PC-3 (cell line): Measurements from ENCODE around the gene OPRD1. TPM values are rescaled to one million over a fixed set of nuclear protein-coding genes. Genes with fewer than 3 reads are reported as not detected.

Experiments
- ATAC-seq: fragments of 200-7000 bp; cut with Tn5 transposase; 2 replicates; pipeline ENCODE4 v1.9.1; 2020; ENCODE audit warnings: mild to moderate bottlenecking, moderate library complexity
- BruUV-seq: library from RNA; stranded (reverse); fragments of 400-500 nt; replicated peaks from 2 replicates; lab custom pipeline; 2021; lab: Mats Ljungman, UMichigan
- CTCF ChIA-PET: fragments of 300-600 bp; sonication (Branson Sonifier 250); formaldehyde crosslinking; loops from one replicate; lab custom pipeline; 2022; ENCODE audit warnings: antibody characterized with exemption; lab: Charles Lee
- POLR2A ChIA-PET: fragments of 300-600 bp; sonication (Branson Sonifier 250); formaldehyde crosslinking; loops from one replicate; lab custom pipeline; 2022; ENCODE audit warnings: antibody characterized with exemption; ENCODE audit not compliant: unreplicated experiment; lab: Charles Lee
- DNase-seq: peaks from one replicate; pipeline ENCODE4 v3.0.0-alpha.2; 2015
- H2AFZ ChIP-seq: fragments of 300-600 bp; sonication (generic); 2 replicates; pipeline ENCODE4 v1.6.0; 2016; ENCODE audit warnings: antibody characterized with exemption, low read length
- H3F3A ChIP-seq: fragments of 300-600 bp; sonication (generic); one replicate; pipeline ENCODE4 v1.6.0; 2017; ENCODE audit warnings: antibody characterized with exemption, low read length, control low read depth, mild to moderate bottlenecking; ENCODE audit not compliant: unreplicated experiment
- H3K27ac ChIP-seq: fragments of 300-600 bp; sonication (generic); 2 replicates; pipeline ENCODE4 v1.5.1; 2016; ENCODE audit warnings: mild to moderate bottlenecking, low read length
- H3K27me3 ChIP-seq: fragments of 300-600 bp; sonication (generic); 2 replicates; pipeline ENCODE4 v1.6.1; 2016; ENCODE audit warnings: low read length, mixed read lengths
- H3K36me3 ChIP-seq: fragments of 300-600 bp; sonication (generic); 2 replicates; pipeline ENCODE4 v1.6.1; 2016; ENCODE audit warnings: low read depth, mixed run types, low read length, mixed read lengths
- H3K4me1 ChIP-seq: fragments of 300-600 bp; sonication (generic); 2 replicates; pipeline ENCODE4 v1.5.1; 2016; ENCODE audit warnings: low read length; ENCODE audit not compliant: insufficient read depth
- H3K4me2 ChIP-seq: fragments of 300-600 bp; sonication (generic); 2 replicates; pipeline ENCODE4 v1.6.0; 2016; ENCODE audit warnings: low read length
- H3K4me3 ChIP-seq: fragments of 300-600 bp; sonication (generic); 2 replicates; pipeline ENCODE4 v1.5.1; 2016; ENCODE audit warnings: mild to moderate bottlenecking, low read length, mixed read lengths
- H3K79me2 ChIP-seq: fragments of 300-600 bp; sonication (generic); 2 replicates; pipeline ENCODE4 v1.6.1; 2017; ENCODE audit warnings: low read length, mixed read lengths
- H3K9ac ChIP-seq: fragments of 300-600 bp; sonication (generic); 2 replicates; pipeline ENCODE4 v1.6.0; 2016; ENCODE audit warnings: mild to moderate bottlenecking, low read length
- H3K9me2 ChIP-seq: fragments of 300-600 bp; sonication (generic); replicated peaks from 2 replicates; pipeline ENCODE4 v1.6.1; 2016; ENCODE audit warnings: mixed run types, low read length, mixed read lengths
- H3K9me3 ChIP-seq: fragments of 300-600 bp; sonication (generic); 2 replicates; pipeline ENCODE4 v1.6.1; 2016; ENCODE audit warnings: low read length, mixed read lengths
- H4K20me1 ChIP-seq: fragments of 300-600 bp; sonication (generic); 2 replicates; pipeline ENCODE4 v1.6.1; 2016; ENCODE audit warnings: low read length, mixed read lengths
- EZH2 ChIP-seq: fragments of 300-600 bp; sonication (generic); IDR thresholded peaks from one replicate; pipeline ENCODE4 v1.6.1; 2017; ENCODE audit warnings: antibody characterized with exemption, mild to moderate bottlenecking, low read length; ENCODE audit not compliant: unreplicated experiment
- EZH2phosphoT487 ChIP-seq: fragments of 300-600 bp; sonication (generic); IDR thresholded peaks from 2 replicates; pipeline ENCODE4 v1.6.1; 2018; ENCODE audit warnings: mild to moderate bottlenecking, antibody characterized with exemption, low read length, borderline replicate concordance
- intact Hi-C: fragments of 100-400 bp; cut with micrococcal nuclease; formaldehyde crosslinking; loops from 2 replicates; pipeline ENCODE4 v1.9.0; 2023
- total RNA-seq: library from RNA; depleted of rRNA; stranded (reverse); fragments of >200 nt; gene quantifications from 2 replicates; pipeline ENCODE4 v1.2.3, GENCODE V29; 2014; rRNA removed
- TF ChIP-seq, protein P1 (sequence below): fragments of 300-600 bp; sonication (generic); conservative IDR thresholded peaks from 2 replicates; pipeline ENCODE4 v1.5.1; 2017; ENCODE audit warnings: antibody characterized with exemption, low read depth, mild to moderate bottlenecking, low read length

Gene OPRD1
- total RNA-seq, 1 experiment from 2014 or later = not detected

DNA sequence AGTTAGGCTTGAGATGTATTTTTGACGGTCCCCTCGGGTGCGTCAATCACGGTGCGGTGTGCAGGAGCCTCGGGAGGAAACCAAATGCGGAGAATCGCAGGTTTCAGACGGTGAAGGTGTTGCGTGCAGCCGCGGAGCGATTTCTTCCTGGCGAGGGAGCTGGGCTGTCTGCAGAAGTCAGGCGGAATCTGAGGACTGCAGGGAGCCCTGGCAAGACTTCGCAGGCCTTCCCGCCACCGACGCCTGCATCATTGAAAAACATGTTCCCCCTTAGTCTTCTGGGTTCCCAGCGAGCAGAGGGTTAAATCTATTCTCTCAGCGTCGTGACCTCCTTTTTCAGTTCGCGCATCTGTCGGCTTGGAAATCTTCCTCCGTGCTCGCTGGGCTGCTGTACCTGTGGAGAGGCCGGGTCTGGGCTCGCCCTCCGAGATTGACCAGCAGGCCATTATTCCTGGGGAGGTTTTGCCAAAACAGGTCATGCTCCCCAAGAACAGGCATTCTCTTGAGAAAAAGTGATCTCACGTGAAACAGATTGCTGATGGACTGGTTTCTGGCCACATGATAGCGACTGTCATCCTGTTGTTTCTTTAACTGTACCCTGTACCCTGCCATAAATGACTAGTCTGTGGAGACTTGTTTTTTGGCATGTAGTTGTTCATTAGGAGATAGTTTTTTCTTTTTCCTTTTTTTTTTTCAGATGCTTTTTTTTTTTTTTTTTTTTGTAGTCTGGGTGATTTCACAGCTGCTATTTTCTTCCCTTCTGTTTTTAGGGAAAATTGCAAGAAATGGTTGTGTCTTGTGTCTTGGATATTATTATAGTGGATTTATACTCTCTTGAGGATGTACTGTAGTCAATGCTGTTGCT, 103.3 kb downstream of the OPRD1 start:
- intact Hi-C loops = loop anchor here (2.0 kb wide), 1 partner anchor 58 kb away; no protein-coding TSS in a partner anchor
- Histone ChIP-seq H3K4me2 (peak overlapping the region; percentile 97), H4K20me1 (no peaks in the 10 kb centered on the region), H3F3A (no peaks in the 10 kb centered on the region), H3K36me3 (no peaks in the 10 kb centered on the region), H3K9me3 (no peaks in the 10 kb centered on the region), H3K9ac (peak overlapping the region; percentile 75), H3K79me2 (peaks cover 53% of the 10 kb centered on the region), H3K27ac (peak overlapping the region; percentile 28), H3K27me3 (no peaks in the 10 kb centered on the region), H2AFZ (peak overlapping the region; percentile 76), H3K4me3 (peak overlapping the region; percentile 75), H3K9me2 (no peaks in the 10 kb centered on the region), H3K4me1 (peaks cover 14% of the 10 kb centered on the region)
- DNase-seq (peak; percentile 56), ATAC-seq (peak; percentile 48)
- CTCF ChIA-PET = no interaction called here
- POLR2A ChIA-PET = interaction anchor here (0.5 to 0.6 kb wide), 2 partner anchors 33 to 62 kb away, joined by 3 to 4 read pairs; no protein-coding TSS in a partner anchor
- TF ChIP-seq, protein P1, sequence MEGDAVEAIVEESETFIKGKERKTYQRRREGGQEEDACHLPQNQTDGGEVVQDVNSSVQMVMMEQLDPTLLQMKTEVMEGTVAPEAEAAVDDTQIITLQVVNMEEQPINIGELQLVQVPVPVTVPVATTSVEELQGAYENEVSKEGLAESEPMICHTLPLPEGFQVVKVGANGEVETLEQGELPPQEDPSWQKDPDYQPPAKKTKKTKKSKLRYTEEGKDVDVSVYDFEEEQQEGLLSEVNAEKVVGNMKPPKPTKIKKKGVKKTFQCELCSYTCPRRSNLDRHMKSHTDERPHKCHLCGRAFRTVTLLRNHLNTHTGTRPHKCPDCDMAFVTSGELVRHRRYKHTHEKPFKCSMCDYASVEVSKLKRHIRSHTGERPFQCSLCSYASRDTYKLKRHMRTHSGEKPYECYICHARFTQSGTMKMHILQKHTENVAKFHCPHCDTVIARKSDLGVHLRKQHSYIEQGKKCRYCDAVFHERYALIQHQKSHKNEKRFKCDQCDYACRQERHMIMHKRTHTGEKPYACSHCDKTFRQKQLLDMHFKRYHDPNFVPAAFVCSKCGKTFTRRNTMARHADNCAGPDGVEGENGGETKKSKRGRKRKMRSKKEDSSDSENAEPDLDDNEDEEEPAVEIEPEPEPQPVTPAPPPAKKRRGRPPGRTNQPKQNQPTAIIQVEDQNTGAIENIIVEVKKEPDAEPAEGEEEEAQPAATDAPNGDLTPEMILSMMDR = no peak
- no peak for TF ChIP-seq EZH2
- TF ChIP-seq EZH2phosphoT487 = no peak
- no TSS peak for BruUV-seq

DNA sequence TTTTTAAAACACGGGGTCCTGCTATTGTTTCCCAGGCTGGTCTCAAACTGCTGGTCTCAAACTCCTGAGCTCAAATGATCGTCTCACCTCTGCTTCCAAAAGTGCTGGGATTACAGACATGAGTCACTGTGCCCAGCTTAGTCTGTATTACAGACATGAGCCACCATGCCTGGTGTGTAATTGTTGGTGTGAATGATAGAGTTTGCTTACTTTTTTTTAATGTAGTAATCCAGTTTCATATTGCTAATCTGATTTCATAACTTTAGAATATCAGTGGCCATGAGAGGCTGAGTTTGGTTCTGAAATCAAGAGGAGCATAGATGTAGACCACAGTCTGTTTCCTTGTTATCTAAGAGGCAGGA, 105.8 kb downstream of the OPRD1 start:
- no peak for ATAC-seq
- Histone ChIP-seq H3K27me3 (no peaks in the 10 kb centered on the region), H3K9me3 (no peaks in the 10 kb centered on the region), H3K79me2 (peaks cover 70% of the 10 kb centered on the region), H3K9ac (no peak overlapping the region), H3K9me2 (no peaks in the 10 kb centered on the region), H3F3A (no peaks in the 10 kb centered on the region), H3K36me3 (no peaks in the 10 kb centered on the region), H3K4me2 (no peak overlapping the region), H4K20me1 (0 out of 2 replicates have a peak, but pooled peaks cover 3% of the 10 kb centered on the region), H2AFZ (no peak overlapping the region), H3K27ac (no peak overlapping the region), H3K4me3 (no peak overlapping the region), H3K4me1 (peaks cover 22% of the 10 kb centered on the region)
- intact Hi-C loops = no loop called here
- POLR2A ChIA-PET = interaction anchor here (0.6 kb wide), 1 partner anchor 14 kb away, joined by 3 read pairs; no protein-coding TSS in a partner anchor
- TF ChIP-seq, protein P1 = no peak
- TF ChIP-seq EZH2 = no peak
- TF ChIP-seq EZH2phosphoT487 = no peak
- CTCF ChIA-PET = no interaction called here
- DNase-seq = peak; percentile 22
- no TSS peak for BruUV-seq

Other genes with a start within 250 kb of the OPRD1 start
- gene RAB42, start 219.9 kb upstream of the OPRD1 start, total RNA-seq = 1.5 and 4.7 TPM in 2 replicates
- gene TAF12, start 169.1 kb upstream of the OPRD1 start, total RNA-seq = 33.0 and 44.1 TPM in 2 replicates
- not detected in 2 replicates for gene RNU11, start 163.6 kb upstream of the OPRD1 start, total RNA-seq
- gene GMEB1, start 143.4 kb upstream of the OPRD1 start, total RNA-seq = 5.2 and 10.8 TPM in 2 replicates
- 49.8 and 55.0 TPM in 2 replicates for gene YTHDF2, start 75.2 kb upstream of the OPRD1 start, total RNA-seq
- 41.5 and 44.9 TPM in 2 replicates for gene EPB41, start 102.4 kb downstream of the OPRD1 start, total RNA-seq